ENCODE measurements around the gene CDC42BPG. TPM values are rescaled to one million over a fixed set of nuclear protein-coding genes. Genes with fewer than 3 reads are reported as not detected.

The CDC42BPG gene
- total RNA-seq, 1 experiment from 2014 or later = 30.1 TPM

DNA sequence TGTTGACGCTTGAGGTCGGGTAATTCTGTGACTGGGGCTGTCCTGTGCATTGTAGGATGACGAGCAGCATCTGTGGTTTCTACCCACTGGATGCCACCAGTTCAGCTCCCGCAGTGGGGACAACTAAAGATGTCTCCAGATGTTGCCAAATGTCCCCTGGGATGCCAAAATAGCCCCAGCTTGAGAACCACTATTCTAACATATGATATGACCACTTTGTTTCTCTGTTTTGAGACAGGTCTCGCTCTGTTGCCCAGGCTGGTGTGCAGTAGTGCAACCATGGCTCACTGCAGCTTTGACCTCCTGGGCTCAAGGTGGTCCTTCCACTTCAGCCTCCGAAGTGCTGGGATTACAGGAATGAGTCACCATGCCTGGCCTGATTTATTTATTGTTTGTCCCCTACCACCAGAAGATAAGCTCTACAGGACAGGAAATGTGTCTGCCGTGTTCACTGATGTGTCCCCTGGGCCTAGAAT is 29.7 kb downstream of the CDC42BPG start:
- H2AFZ ChIP-seq (ENCODE audit: low read depth, low read length, poor library complexity, severe bottlenecking) = no peak overlapping the region
- ChIA-PET CTCF (no interaction called here), RAD21 (ENCODE audit: low non-redundant PET in 1 of 2, low total read pairs in 2 of 2, uncharacterized antibody in 2 of 2, unreplicated experiment in 2 of 2) (no interaction called here), POLR2A (interaction anchor here (1.1 kb wide), 1 partner anchor 11 kb away, joined by 3 read pairs; no protein-coding TSS in a partner anchor)
- H3K36me3 ChIP-seq (ENCODE audit: control insufficient read depth in 1 of 2, insufficient read depth in 2 of 2, low read length in 2 of 2) = no peaks in the 10 kb centered on the region
- no peaks in the 10 kb centered on the region for H3K27me3 ChIP-seq (ENCODE audit: insufficient read depth, low read length)
- H3K4me3 ChIP-seq (replicated peaks in 1 of 2; ENCODE audit: low read depth in 1 of 2, low read length in 2 of 2) = no peak overlapping the region
- H4K20me1 ChIP-seq (ENCODE audit: insufficient read depth) = no peaks in the 10 kb centered on the region
- TF ChIP-seq CEBPB (IDR thresholded peaks at IDR 0.05; ENCODE audit: low read depth) = no peak
- no peak for TF ChIP-seq EZH2phosphoT487 (IDR thresholded peaks at IDR 0.05; ENCODE audit: borderline replicate concordance)
- no peak for TF ChIP-seq RAD21 (IDR thresholded peaks at IDR 0.05; ENCODE audit: low read depth)
- TF ChIP-seq EGR1 (IDR thresholded peaks at IDR 0.05; ENCODE audit: low read depth) = no peak
- no peak for TF ChIP-seq POLR2AphosphoS5 (IDR thresholded peaks at IDR 0.05; ENCODE audit: low read depth, low read length)
- no peak for TF ChIP-seq FOSL1 (IDR thresholded peaks at IDR 0.05; ENCODE audit: low read depth)
- TF ChIP-seq YY1 (IDR thresholded peaks at IDR 0.05; ENCODE audit: extremely low read depth, insufficient replicate concordance, low read depth, low read length) = no peak
- no peak for TF ChIP-seq SRF (IDR thresholded peaks at IDR 0.05; ENCODE audit: low read depth)
- no peak for TF ChIP-seq JUND (IDR thresholded peaks at IDR 0.05)
- no peak for TF ChIP-seq ELF1 (IDR thresholded peaks at IDR 0.05; ENCODE audit: borderline replicate concordance, low read depth)
- TF ChIP-seq MAX (IDR thresholded peaks at IDR 0.05) = no peak
- no peak for TF ChIP-seq SIN3A (IDR thresholded peaks at IDR 0.05; ENCODE audit: low read depth)
- no peak for TF ChIP-seq TCF7L2 (IDR thresholded peaks at IDR 0.05; ENCODE audit: borderline replicate concordance, extremely low read depth, insufficient read depth, insufficient read length)
- TF ChIP-seq, protein P1, sequence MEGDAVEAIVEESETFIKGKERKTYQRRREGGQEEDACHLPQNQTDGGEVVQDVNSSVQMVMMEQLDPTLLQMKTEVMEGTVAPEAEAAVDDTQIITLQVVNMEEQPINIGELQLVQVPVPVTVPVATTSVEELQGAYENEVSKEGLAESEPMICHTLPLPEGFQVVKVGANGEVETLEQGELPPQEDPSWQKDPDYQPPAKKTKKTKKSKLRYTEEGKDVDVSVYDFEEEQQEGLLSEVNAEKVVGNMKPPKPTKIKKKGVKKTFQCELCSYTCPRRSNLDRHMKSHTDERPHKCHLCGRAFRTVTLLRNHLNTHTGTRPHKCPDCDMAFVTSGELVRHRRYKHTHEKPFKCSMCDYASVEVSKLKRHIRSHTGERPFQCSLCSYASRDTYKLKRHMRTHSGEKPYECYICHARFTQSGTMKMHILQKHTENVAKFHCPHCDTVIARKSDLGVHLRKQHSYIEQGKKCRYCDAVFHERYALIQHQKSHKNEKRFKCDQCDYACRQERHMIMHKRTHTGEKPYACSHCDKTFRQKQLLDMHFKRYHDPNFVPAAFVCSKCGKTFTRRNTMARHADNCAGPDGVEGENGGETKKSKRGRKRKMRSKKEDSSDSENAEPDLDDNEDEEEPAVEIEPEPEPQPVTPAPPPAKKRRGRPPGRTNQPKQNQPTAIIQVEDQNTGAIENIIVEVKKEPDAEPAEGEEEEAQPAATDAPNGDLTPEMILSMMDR (IDR thresholded peaks at IDR 0.05 in 2 of 3, conservative IDR thresholded peaks at IDR 0.05 in 1 of 3; ENCODE audit: borderline replicate concordance in 1 of 3, insufficient read depth in 1 of 3, low read depth in 2 of 3, low read length in 2 of 3) = no peak
- no peak for TF ChIP-seq ZFX (IDR thresholded peaks at IDR 0.05)
- H3K27ac ChIP-seq (ENCODE audit: low read depth, low read length) = no peak overlapping the region
- no peaks in the 10 kb centered on the region for H3K9me3 ChIP-seq (ENCODE audit: control insufficient read depth in 1 of 2, insufficient read depth in 1 of 2, low read depth in 1 of 2, low read length in 2 of 2)
- no TSS peak for BruUV-seq (replicated peaks)
- H3K4me2 ChIP-seq (ENCODE audit: low read length) = no peak overlapping the region
- intact Hi-C loops (cut with micrococcal nuclease) = no loop called here
- no peaks in the 10 kb centered on the region; the same call in 1 of the 2 replicates for H3K79me2 ChIP-seq (ENCODE audit: insufficient read depth, low read length)
- H3K4me1 ChIP-seq (ENCODE audit: control insufficient read depth in 1 of 2, insufficient read depth in 2 of 2, low read length in 2 of 2) = peaks cover 0 to 13% of the 10 kb centered on the region in 2 experiments; a peak in 2 of 4 replicates
- DNase-seq (ENCODE audit: low read depth, low spot score) (no peak), ATAC-seq (no peak)
- no peaks in the 10 kb centered on the region for H3K9me2 ChIP-seq (ENCODE audit: insufficient read depth)
- no peak overlapping the region for H3K9ac ChIP-seq (ENCODE audit: low read length)
